ENCODE measurements around the gene NIPAL3. TPM values are rescaled to one million over a fixed set of nuclear protein-coding genes. Genes with fewer than 3 reads are reported as not detected.

NIPAL3 gene
- total RNA-seq, 2 experiments from 2014 or later = 11.7 to 25.3 TPM

- no peak for TF ChIP-seq EZH2phosphoT487 (IDR thresholded peaks at IDR 0.05; ENCODE audit: borderline replicate concordance, low read depth, low read length)
- no peak for TF ChIP-seq CTCF (conservative IDR thresholded peaks at IDR 0.05; ENCODE audit: low read length)
- H3K9me3 ChIP-seq (ENCODE audit: low read length) = no peaks in the 10 kb centered on the region
- no peaks in the 10 kb centered on the region for H3K79me2 ChIP-seq (ENCODE audit: insufficient read depth, low read depth, low read length)
- H4K20me1 ChIP-seq (ENCODE audit: insufficient read depth, low read length) = no peaks in the 10 kb centered on the region
- no peaks in the 10 kb centered on the region for H3K9me2 ChIP-seq (ENCODE audit: insufficient read depth, low read length)
- H3K36me3 ChIP-seq (ENCODE audit: insufficient read depth, low read length) = peaks cover 21% of the 10 kb centered on the region
- ChIA-PET POLR2A (interaction anchor here (1.5 kb wide), 1 partner anchor 17 kb away, joined by 4 read pairs; no protein-coding TSS in a partner anchor), CTCF (ENCODE audit: unreplicated experiment) (no interaction called here)
- DNase-seq (ENCODE audit: low spot score) = no peak
- no TSS peak for BruUV-seq (replicated peaks)
- intact Hi-C loops (cut with micrococcal nuclease; ENCODE audit: unreplicated experiment) = no loop called here
- no peak overlapping the region for H3K27ac ChIP-seq (ENCODE audit: low read depth, low read length, poor library complexity, severe bottlenecking)
- H3K4me2 ChIP-seq (ENCODE audit: low read length) = no peak overlapping the region
- H3K4me3 ChIP-seq (ENCODE audit: low read depth, low read length, poor library complexity, severe bottlenecking) = no peak overlapping the region
- H2AFZ ChIP-seq (ENCODE audit: low read length) = no peak overlapping the region
- no peaks in the 10 kb centered on the region for H3K4me1 ChIP-seq (ENCODE audit: insufficient read depth, low read length, poor library complexity, severe bottlenecking)
These were observed 9.8 kb downstream of the NIPAL3 start for GRCh38 chr1:24425441-24425840.

- H3K9me2 ChIP-seq (ENCODE audit: insufficient read depth, low read length) = no peaks in the 10 kb centered on the region
- BruUV-seq (replicated peaks) = no TSS peak
- no peak overlapping the region for H2AFZ ChIP-seq (ENCODE audit: low read length)
- no peaks in the 10 kb centered on the region for H3K9me3 ChIP-seq (ENCODE audit: low read length)
- intact Hi-C loops (cut with micrococcal nuclease; ENCODE audit: unreplicated experiment) = no loop called here
- ChIA-PET CTCF (ENCODE audit: unreplicated experiment) (no interaction called here), POLR2A (no interaction called here)
- DNase-seq (ENCODE audit: low spot score) = no peak
- TF ChIP-seq CTCF (conservative IDR thresholded peaks at IDR 0.05; ENCODE audit: low read length) = no peak
- TF ChIP-seq EZH2phosphoT487 (IDR thresholded peaks at IDR 0.05; ENCODE audit: borderline replicate concordance, low read depth, low read length) = no peak
- H3K27ac ChIP-seq (ENCODE audit: low read depth, low read length, poor library complexity, severe bottlenecking) = no peak overlapping the region
- no peak overlapping the region for H3K4me3 ChIP-seq (ENCODE audit: low read depth, low read length, poor library complexity, severe bottlenecking)
- peaks cover 17% of the 10 kb centered on the region for H3K36me3 ChIP-seq (ENCODE audit: insufficient read depth, low read length)
- H4K20me1 ChIP-seq (ENCODE audit: insufficient read depth, low read length) = no peaks in the 10 kb centered on the region
- no peaks in the 10 kb centered on the region for H3K79me2 ChIP-seq (ENCODE audit: insufficient read depth, low read depth, low read length)
- no peaks in the 10 kb centered on the region for H3K4me1 ChIP-seq (ENCODE audit: insufficient read depth, low read length, poor library complexity, severe bottlenecking)
- H3K4me2 ChIP-seq (ENCODE audit: low read length) = no peak overlapping the region
These were observed 10.3 kb downstream of the NIPAL3 start for GRCh38 chr1:24425922-24426321.

GRCh38 chr1:24426744-24427544 lies 11.3 kb downstream of the NIPAL3 start:
- POLR2A ChIA-PET = no interaction called here
- no peak for TF ChIP-seq CTCF (conservative IDR thresholded peaks at IDR 0.05; ENCODE audit: low read length)
- no peak for TF ChIP-seq EZH2phosphoT487 (IDR thresholded peaks at IDR 0.05; ENCODE audit: borderline replicate concordance, low read depth, low read length)
- no peak for DNase-seq (ENCODE audit: low spot score)
- Histone ChIP-seq H4K20me1 (ENCODE audit: insufficient read depth, low read length) (no peaks in the 10 kb centered on the region), H3K36me3 (ENCODE audit: insufficient read depth, low read length) (peaks cover 9% of the 10 kb centered on the region; the same call in 1 of the 2 replicates), H3K4me2 (ENCODE audit: low read length) (no peak overlapping the region), H3K4me3 (ENCODE audit: low read depth, low read length, poor library complexity, severe bottlenecking) (no peak overlapping the region), H3K9me2 (ENCODE audit: insufficient read depth, low read length) (no peaks in the 10 kb centered on the region), H3K9me3 (ENCODE audit: low read length) (no peaks in the 10 kb centered on the region), H3K4me1 (ENCODE audit: insufficient read depth, low read length, poor library complexity, severe bottlenecking) (no peaks in the 10 kb centered on the region), H3K27ac (ENCODE audit: low read depth, low read length, poor library complexity, severe bottlenecking) (no peak overlapping the region), H2AFZ (ENCODE audit: low read length) (no peak overlapping the region), H3K79me2 (ENCODE audit: insufficient read depth, low read depth, low read length) (no peaks in the 10 kb centered on the region)
- intact Hi-C loops (cut with micrococcal nuclease; ENCODE audit: unreplicated experiment) = no loop called here
- CTCF ChIA-PET (ENCODE audit: unreplicated experiment) = no interaction called here
- BruUV-seq (replicated peaks) = no TSS peak
